OCI-LY1 (cell line): Measurements from ENCODE around the gene ZNRD2.

Experiments used
- H2AFZ ChIP-seq: fragments of 200-600 bp; sonication (generic), shearing (Covaris generic); 2 replicates; pipeline ENCODE4 v1.6.0; 2014; ENCODE audit warnings: antibody characterized with exemption, mild to moderate bottlenecking, low read length
- H3F3A ChIP-seq: fragments of 200-600 bp; sonication (generic), shearing (Covaris generic); 2 replicates; pipeline ENCODE4 v1.6.0; 2014; ENCODE audit warnings: mild to moderate bottlenecking, antibody characterized with exemption, low read length, moderate library complexity; ENCODE audit not compliant: insufficient read depth
- H3K27ac ChIP-seq: fragments of 200-600 bp; sonication (generic); 2 replicates; pipeline ENCODE4 v1.5.1; 2014; ENCODE audit warnings: low read length, mixed run types, mild to moderate bottlenecking, low read depth; ENCODE audit not compliant: poor library complexity, severe bottlenecking
- H3K27me3 ChIP-seq: fragments of 200-600 bp; sonication (generic); 2 replicates; pipeline ENCODE4 v1.6.0; 2014; ENCODE audit warnings: antibody characterized with exemption, mild to moderate bottlenecking, low read length, moderate library complexity; ENCODE audit not compliant: insufficient read depth
- H3K36me3 ChIP-seq: fragments of 200-600 bp; sonication (generic); 2 replicates; pipeline ENCODE4 v1.6.1; 2014; ENCODE audit warnings: mild to moderate bottlenecking, antibody characterized with exemption, low read length, moderate library complexity, mixed read lengths; ENCODE audit not compliant: insufficient read depth
- H3K4me1 ChIP-seq: fragments of 200-600 bp; sonication (generic); 2 replicates; pipeline ENCODE4 v1.5.1; 2014; ENCODE audit warnings: mild to moderate bottlenecking, low read length, moderate library complexity; ENCODE audit not compliant: insufficient read depth, severe bottlenecking
- H3K4me2 ChIP-seq: fragments of 200-600 bp; sonication (generic), shearing (Covaris generic); 2 replicates; pipeline ENCODE4 v1.6.1; 2014; ENCODE audit warnings: low read length
- H3K4me3 ChIP-seq: fragments of 200-600 bp; sonication (generic); 2 replicates; pipeline ENCODE4 v1.5.1; 2014; ENCODE audit warnings: low read length, low read depth, mild to moderate bottlenecking, mixed read lengths; ENCODE audit not compliant: poor library complexity, severe bottlenecking
- H3K79me2 ChIP-seq: fragments of 200-600 bp; shearing (Covaris generic); 2 replicates; pipeline ENCODE4 v1.6.1; 2016; ENCODE audit warnings: mixed run types, low read length, mixed read lengths; ENCODE audit not compliant: insufficient read depth
- H3K9ac ChIP-seq: fragments of 200-600 bp; sonication (generic), shearing (Covaris generic); 2 replicates; pipeline ENCODE4 v1.6.1; 2014; ENCODE audit warnings: mild to moderate bottlenecking, low read length, mixed read lengths
- H3K9me2 ChIP-seq: fragments of 200-600 bp; sonication (generic), shearing (Covaris generic); 2 replicates; pipeline ENCODE4 v1.6.1; 2014; ENCODE audit warnings: low read depth, mild to moderate bottlenecking, low read length, mixed read lengths
- H3K9me3 ChIP-seq: fragments of 200-600 bp; shearing (Covaris generic); 2 replicates; pipeline ENCODE4 v1.6.1; 2014; ENCODE audit warnings: low read length, mixed read lengths
- H4K20me1 ChIP-seq: fragments of 200-600 bp; sonication (generic), shearing (Covaris generic); 2 replicates; pipeline ENCODE4 v1.6.0; 2016; ENCODE audit warnings: mild to moderate bottlenecking, low read length; ENCODE audit not compliant: insufficient read depth
- EZH2 ChIP-seq: fragments of 200-600 bp; sonication (generic), shearing (Covaris generic); IDR thresholded peaks from 2 replicates; pipeline ENCODE4 v1.8.0; 2017; ENCODE audit warnings: borderline replicate concordance, mixed run types, mild to moderate bottlenecking, antibody characterized with exemption, low read length, moderate library complexity, mixed read lengths
- TF ChIP-seq, protein P1 (sequence below): fragments of 200-600 bp; sonication (generic), shearing (Covaris generic); IDR thresholded peaks from 2 replicates; pipeline ENCODE4 v1.5.1; 2017; ENCODE audit warnings: mild to moderate bottlenecking, antibody characterized with exemption, low read length, moderate library complexity, mixed read lengths

ZNRD2 gene

DNA sequence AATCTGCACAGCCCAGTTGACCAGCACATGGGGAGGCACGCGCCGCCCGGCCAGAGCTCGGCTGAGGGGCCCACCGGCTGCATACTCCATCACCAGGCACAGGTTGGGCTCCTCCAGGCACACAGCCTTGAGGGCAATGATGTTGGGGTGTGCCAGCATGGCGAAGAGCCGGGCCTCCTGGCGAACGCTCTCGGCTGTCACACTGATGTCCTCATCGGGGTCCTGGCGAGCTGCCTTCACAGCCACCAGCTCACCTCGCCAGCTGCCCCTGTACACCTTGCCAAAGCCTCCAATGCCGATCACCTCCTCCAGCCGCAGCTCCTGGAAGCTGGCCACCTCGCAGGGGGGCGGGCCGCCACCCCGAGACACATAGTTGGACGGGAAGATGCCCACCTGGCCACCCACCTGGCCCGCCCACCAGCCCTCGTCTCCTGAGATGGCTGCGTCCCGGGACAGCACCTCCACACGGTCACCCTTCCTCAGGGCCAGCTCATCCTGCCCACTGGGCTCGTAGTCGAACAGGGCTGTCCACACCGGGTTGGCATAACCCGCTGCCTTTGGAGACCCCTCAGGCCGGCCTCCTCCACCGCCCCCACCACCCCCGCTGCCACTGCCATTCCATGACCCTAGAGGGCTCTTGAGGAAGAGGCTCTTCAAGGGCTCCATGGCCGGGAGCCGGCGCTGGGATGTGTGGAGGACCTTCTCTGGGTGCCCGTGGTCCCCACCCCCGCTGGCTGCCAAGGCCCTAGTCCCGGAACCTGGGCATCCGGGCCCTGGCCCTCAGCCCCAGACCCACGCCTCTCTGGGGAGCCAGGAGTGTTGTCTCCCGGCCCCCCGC is 43.0 kb downstream of the ZNRD2 start:
- peak overlapping the region; percentile 77 for H3K27ac ChIP-seq
- no peaks in the 10 kb centered on the region for H3F3A ChIP-seq
- H3K9me2 ChIP-seq: no peaks in the 10 kb centered on the region
- no peaks in the 10 kb centered on the region for H3K27me3 ChIP-seq
- no peak overlapping the region for H2AFZ ChIP-seq
- peak overlapping the region; percentile 82 for H3K9ac ChIP-seq
- H3K4me3 ChIP-seq: peak overlapping the region; percentile 83
- H3K4me1 ChIP-seq: peaks cover 48% of the 10 kb centered on the region
- TF ChIP-seq, protein P1, sequence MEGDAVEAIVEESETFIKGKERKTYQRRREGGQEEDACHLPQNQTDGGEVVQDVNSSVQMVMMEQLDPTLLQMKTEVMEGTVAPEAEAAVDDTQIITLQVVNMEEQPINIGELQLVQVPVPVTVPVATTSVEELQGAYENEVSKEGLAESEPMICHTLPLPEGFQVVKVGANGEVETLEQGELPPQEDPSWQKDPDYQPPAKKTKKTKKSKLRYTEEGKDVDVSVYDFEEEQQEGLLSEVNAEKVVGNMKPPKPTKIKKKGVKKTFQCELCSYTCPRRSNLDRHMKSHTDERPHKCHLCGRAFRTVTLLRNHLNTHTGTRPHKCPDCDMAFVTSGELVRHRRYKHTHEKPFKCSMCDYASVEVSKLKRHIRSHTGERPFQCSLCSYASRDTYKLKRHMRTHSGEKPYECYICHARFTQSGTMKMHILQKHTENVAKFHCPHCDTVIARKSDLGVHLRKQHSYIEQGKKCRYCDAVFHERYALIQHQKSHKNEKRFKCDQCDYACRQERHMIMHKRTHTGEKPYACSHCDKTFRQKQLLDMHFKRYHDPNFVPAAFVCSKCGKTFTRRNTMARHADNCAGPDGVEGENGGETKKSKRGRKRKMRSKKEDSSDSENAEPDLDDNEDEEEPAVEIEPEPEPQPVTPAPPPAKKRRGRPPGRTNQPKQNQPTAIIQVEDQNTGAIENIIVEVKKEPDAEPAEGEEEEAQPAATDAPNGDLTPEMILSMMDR: no peak
- no peak for TF ChIP-seq EZH2
- no peaks in the 10 kb centered on the region for H4K20me1 ChIP-seq
- H3K36me3 ChIP-seq: peaks cover 13% of the 10 kb centered on the region
- peaks cover 9% of the 10 kb centered on the region; the same call in 1 of the 2 replicates for H3K79me2 ChIP-seq
- H3K9me3 ChIP-seq: no peaks in the 10 kb centered on the region
- peak overlapping the region; percentile 73 for H3K4me2 ChIP-seq

DNA sequence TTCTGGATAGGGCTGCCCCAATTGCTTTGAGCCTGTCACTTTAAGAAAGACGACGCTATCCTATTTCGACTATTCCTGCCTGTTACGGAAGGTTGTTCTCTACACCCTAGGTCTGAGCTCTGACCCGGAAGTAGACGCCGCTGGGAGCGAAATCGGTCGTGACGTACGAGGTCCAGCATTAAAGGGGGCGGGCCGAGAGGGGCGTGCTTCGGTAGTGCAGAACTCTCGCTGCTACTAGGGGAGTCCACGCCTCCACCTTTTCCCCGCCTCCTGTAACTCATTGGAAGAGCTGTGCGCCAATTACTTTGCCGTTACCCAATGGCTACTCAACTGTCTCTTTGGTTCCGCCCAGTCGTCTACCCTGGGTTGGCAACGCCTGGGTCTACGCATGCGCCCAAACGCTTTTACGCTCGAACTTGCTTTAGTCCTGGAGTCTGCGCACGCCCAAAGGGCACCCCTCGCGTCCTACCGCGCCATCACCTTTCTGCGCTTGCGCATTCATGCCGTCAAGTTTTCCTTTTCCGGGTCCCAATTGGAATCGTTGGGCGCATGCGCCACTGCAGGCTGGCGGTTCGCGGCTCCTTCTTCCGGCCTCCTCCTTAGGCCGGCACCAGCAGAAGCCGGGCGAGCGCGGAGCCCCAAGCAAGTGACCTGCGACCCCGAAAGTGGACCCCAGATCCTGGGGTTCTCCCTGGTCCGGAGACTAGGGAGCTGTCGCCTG is 45.1 kb downstream of the ZNRD2 start, which contains the start of gene PCNX3:
PCNX3 (plus strand) TSS at position 548 of the 721 bp plus-strand sequence. CDS start 536 bp downstream, outside the sequence.
- Histone ChIP-seq H3K4me3 (peak within 1 kb of the TSS; percentile 83), H3F3A (no peaks in the 10 kb centered on the region), H2AFZ (no peak within 1 kb of the TSS), H3K36me3 (peaks cover 33% of the 10 kb centered on the region), H3K27me3 (no peaks in the 10 kb centered on the region), H3K9me3 (no peaks in the 10 kb centered on the region), H3K4me2 (peak within 1 kb of the TSS; percentile 98), H3K9ac (peak within 1 kb of the TSS; percentile 93), H3K79me2 (peaks cover 9% of the 10 kb centered on the region; the same call in 1 of the 2 replicates), H3K9me2 (no peaks in the 10 kb centered on the region), H3K4me1 (peaks cover 58% of the 10 kb centered on the region), H3K27ac (peak within 1 kb of the TSS; percentile 77), H4K20me1 (no peaks in the 10 kb centered on the region)
- TF ChIP-seq EZH2: no peak

- H3K4me2 ChIP-seq: peak overlapping the region; percentile 98
- no peaks in the 10 kb centered on the region for H4K20me1 ChIP-seq
- H3K9me3 ChIP-seq: no peaks in the 10 kb centered on the region
- TF ChIP-seq EZH2: no peak
- TF ChIP-seq, protein P1: no peak
- H3K27ac ChIP-seq: peak overlapping the region; percentile 72
- H3K79me2 ChIP-seq: peaks cover 9% of the 10 kb centered on the region; the same call in 1 of the 2 replicates
- H3F3A ChIP-seq: no peaks in the 10 kb centered on the region
- peak overlapping the region; percentile 93 for H3K9ac ChIP-seq
- no peaks in the 10 kb centered on the region for H3K9me2 ChIP-seq
- H3K4me3 ChIP-seq: peak overlapping the region; percentile 76
- peaks cover 62% of the 10 kb centered on the region for H3K4me1 ChIP-seq
- H3K36me3 ChIP-seq: peaks cover 39% of the 10 kb centered on the region
- H2AFZ ChIP-seq: no peak overlapping the region
- no peaks in the 10 kb centered on the region for H3K27me3 ChIP-seq
These were observed 45.8 kb downstream of the ZNRD2 start for GRCh38 chr11:65615950-65616574.
